Astrocyte of the spinal cord (primary cell): ENCODE measurements around the gene CETP.

ENCODE experiments used
- DNase-seq: peaks from one replicate; pipeline ENCODE4 v3.0.0; 2011; ENCODE audit warnings: low read depth, low spot score
- H3K4me3 ChIP-seq: 2 replicates; pipeline ENCODE4 v1.5.1; 2011; ENCODE audit warnings: low read depth, mild to moderate bottlenecking, low read length, moderate library complexity
- in situ Hi-C: cut with HindIII; loops from 2 replicates; pipeline ENCODE4 v1.10.0; 2017; ENCODE audit warnings: low sequenced_read_pairs
- TF ChIP-seq, protein P1 (sequence below): IDR thresholded peaks from 2 replicates; pipeline ENCODE4 v1.5.1; 2012; ENCODE audit warnings: low read depth, mild to moderate bottlenecking, low read length, inconsistent platforms

CETP gene

GRCh38 chr16:57020651-57021050, 58.9 kb downstream of the CETP start:
- TF ChIP-seq, protein P1, sequence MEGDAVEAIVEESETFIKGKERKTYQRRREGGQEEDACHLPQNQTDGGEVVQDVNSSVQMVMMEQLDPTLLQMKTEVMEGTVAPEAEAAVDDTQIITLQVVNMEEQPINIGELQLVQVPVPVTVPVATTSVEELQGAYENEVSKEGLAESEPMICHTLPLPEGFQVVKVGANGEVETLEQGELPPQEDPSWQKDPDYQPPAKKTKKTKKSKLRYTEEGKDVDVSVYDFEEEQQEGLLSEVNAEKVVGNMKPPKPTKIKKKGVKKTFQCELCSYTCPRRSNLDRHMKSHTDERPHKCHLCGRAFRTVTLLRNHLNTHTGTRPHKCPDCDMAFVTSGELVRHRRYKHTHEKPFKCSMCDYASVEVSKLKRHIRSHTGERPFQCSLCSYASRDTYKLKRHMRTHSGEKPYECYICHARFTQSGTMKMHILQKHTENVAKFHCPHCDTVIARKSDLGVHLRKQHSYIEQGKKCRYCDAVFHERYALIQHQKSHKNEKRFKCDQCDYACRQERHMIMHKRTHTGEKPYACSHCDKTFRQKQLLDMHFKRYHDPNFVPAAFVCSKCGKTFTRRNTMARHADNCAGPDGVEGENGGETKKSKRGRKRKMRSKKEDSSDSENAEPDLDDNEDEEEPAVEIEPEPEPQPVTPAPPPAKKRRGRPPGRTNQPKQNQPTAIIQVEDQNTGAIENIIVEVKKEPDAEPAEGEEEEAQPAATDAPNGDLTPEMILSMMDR: no peak
- in situ Hi-C loops: no loop called here
- no peak for DNase-seq
- H3K4me3 ChIP-seq: no peak overlapping the region

DNA sequence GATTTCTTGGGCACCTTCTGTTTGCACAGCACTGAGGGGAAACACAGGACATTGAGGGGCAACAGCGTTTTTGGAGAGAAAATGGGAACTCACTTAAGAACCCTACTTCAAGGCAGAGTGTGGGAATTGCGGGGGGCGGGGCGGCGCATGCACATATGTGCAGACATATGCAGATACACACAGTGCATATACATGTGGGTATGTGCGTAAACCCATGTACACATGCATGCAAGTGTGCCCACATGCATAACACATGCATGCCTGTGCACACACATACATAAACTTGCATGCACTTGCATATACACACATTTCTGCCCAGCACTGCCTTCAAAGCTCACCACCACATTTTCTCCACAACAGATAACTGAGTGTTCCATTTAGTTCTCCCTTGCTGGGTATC, 60.0 kb downstream of the CETP start:
- TF ChIP-seq, protein P1: no peak
- in situ Hi-C loops: no loop called here
- no peak for DNase-seq
- H3K4me3 ChIP-seq: no peak overlapping the region

GRCh38 chr16:57022445-57022844, 60.7 kb downstream of the CETP start:
- no peak overlapping the region for H3K4me3 ChIP-seq
- in situ Hi-C loops: no loop called here
- TF ChIP-seq, protein P1: no peak
- no peak for DNase-seq

DNA sequence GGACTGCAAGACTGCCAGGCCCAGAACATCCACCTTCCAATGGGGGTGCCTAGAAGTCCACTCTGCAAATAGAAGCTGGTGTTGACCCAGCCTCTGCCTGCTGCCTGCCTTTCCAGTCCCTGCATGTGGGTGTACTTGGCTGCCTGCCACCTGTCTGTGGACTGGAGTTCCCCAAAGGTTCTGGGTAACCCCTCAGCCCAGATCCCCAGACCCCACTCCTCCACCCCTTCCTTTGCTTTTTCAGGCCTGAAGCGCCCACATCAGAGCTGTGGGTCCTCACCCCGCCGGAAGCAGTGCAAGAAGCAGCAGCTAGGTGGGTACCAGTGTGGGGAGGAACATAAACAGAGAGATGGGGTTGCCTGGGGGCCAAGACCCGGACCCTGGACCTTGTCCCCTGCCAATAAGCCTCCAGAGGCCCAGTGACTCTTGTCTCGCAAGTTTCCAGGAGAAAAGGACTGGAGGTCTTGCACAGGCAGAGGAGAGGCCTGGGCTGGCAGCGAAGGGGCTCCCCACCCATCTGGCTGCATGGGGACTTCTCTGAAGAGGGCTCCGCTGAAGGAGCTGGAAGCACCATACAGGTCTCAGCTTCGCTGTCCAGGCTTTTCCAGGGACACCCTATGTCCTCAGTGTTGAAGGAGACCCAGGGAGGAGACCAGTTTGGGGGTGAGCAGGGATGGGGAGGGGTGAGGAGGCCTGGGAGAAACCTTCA, 61.9 kb downstream of the CETP start:
- no peak for DNase-seq
- H3K4me3 ChIP-seq: no peak overlapping the region
- in situ Hi-C loops: no loop called here
- TF ChIP-seq, protein P1: no peak

GRCh38 chr16:57024894-57025680, 63.3 kb downstream of the CETP start:
- DNase-seq: no peak
- no peak overlapping the region for H3K4me3 ChIP-seq
- TF ChIP-seq, protein P1: no peak
- in situ Hi-C loops: no loop called here

- DNase-seq: no peak
- TF ChIP-seq, protein P1: no peak
- H3K4me3 ChIP-seq: no peak overlapping the region
- in situ Hi-C loops: no loop called here
Measured at GRCh38 chr16:57025941-57026777, 64.4 kb downstream of the CETP start.
